Thyroid gland (tissue), 4 donors: ENCODE measurements around the gene INO80C.

Source experiments
- CTCF ChIP-seq, 6 experiments: fragments of 200-600 bp in 3 of 6; fragments of 450-650 bp in 3 of 6; sonication (generic) in 3 of 6; IDR thresholded peaks; one replicate each; pipeline ENCODE4 v1.5.1; 2016 to 2019; ENCODE audit warnings: antibody characterized with exemption in 6 of 6, mild to moderate bottlenecking in 2 of 6, inconsistent platforms in 1 of 6, moderate library complexity in 1 of 6
- POLR2A ChIP-seq, 2 donors: fragments of 450-650 bp; IDR thresholded peaks; one replicate each; pipeline ENCODE4 v1.6.1; 2017; ENCODE audit warnings: antibody characterized with exemption in 2 of 2, mild to moderate bottlenecking in 2 of 2, moderate library complexity in 1 of 2

- TF ChIP-seq CTCF (IDR thresholded peaks at IDR 0.05) (no peak), POLR2A (IDR thresholded peaks at IDR 0.05) (no peak)
Measured at GRCh38 chr18:35443847-35444246, 53.9 kb downstream of the INO80C start.
